Body of pancreas (tissue), 4 donors: ENCODE measurements around the gene AGBL3. TPM values are rescaled to one million over a fixed set of nuclear protein-coding genes. Genes with fewer than 3 reads are reported as not detected.
"Not testable (repeated sequence)": the region's sequence is repeated elsewhere in the genome, so short reads cannot be mapped to it uniquely, and the experiment has no call there.

Experiments
- ATAC-seq: fragments of 150-250 bp; one replicate; pipeline ENCODE4 v1.9.1; 2016
- DNase-seq, 4 donors: peaks; one replicate each; pipeline ENCODE4 v3.0.0-alpha.2; 2019
- H3K27ac ChIP-seq, 4 donors: fragments of 200-600 bp; sonication (generic); 1 replicate in 3 of 4; 2 replicates in 1 of 4; pipeline versions ENCODE4 v1.5.1 to v1.6.1; 2016 to 2019; ENCODE audit warnings: mild to moderate bottlenecking in 1 of 4, mixed read lengths in 1 of 4, moderate library complexity in 1 of 4
- H3K27me3 ChIP-seq, 2 donors: fragments of 200-600 bp; sonication (generic); one replicate each; pipeline ENCODE4 v1.6.0; 2016; ENCODE audit warnings: mild to moderate bottlenecking in 1 of 2
- H3K36me3 ChIP-seq, 2 donors: fragments of 200-600 bp; sonication (generic); replicated peaks in 1 of 2; 2 replicates each; pipeline ENCODE4 v1.5.1; 2016; ENCODE audit warnings: low read depth in 2 of 2; ENCODE audit not compliant: insufficient read depth in 1 of 2
- H3K4me1 ChIP-seq: fragments of 200-600 bp; sonication (generic); one replicate; pipeline ENCODE4 v1.6.0; 2016
- H3K4me3 ChIP-seq, 2 donors: fragments of 200-600 bp; sonication (generic); 1 replicate in 1 of 2; 2 replicates in 1 of 2; pipeline ENCODE4 v1.5.1; 2016 to 2019
- H3K9me3 ChIP-seq, 3 donors: fragments of 200-600 bp; sonication (generic); 1 replicate in 2 of 3; 2 replicates in 1 of 3; pipeline ENCODE4 v1.5.1; 2016
- CTCF ChIP-seq, 7 experiments: fragments of 450-650 bp in 4 of 7; fragments of 200-600 bp in 3 of 7; sonication (generic) in 3 of 7; IDR thresholded peaks; one replicate each; pipeline ENCODE4 v1.5.1; 2016 to 2019; ENCODE audit warnings: antibody characterized with exemption in 7 of 7
- POLR2A ChIP-seq, 3 donors: fragments of 450-650 bp; IDR thresholded peaks; one replicate each; pipeline ENCODE4 v1.6.1; 2016; ENCODE audit warnings: antibody characterized with exemption in 3 of 3, mild to moderate bottlenecking in 2 of 3
- WGBS, 2 donors: methylation state at CpG; one replicate each; pipeline ENCODE4 v1.1.5; 2017; 5-methylcytosine and 5-hydroxymethylcytosine counted together
- intact Hi-C: fragments of 100-400 bp; cut with DNase I; formaldehyde crosslinking; loops from one replicate; pipeline ENCODE4 v1.15.1; 2023
- total RNA-seq, 2 donors: library from RNA; depleted of rRNA; stranded (reverse); fragments of >200 nt; gene quantifications; one replicate each; pipeline ENCODE4 v1.1.0, GENCODE V29; 2016

The AGBL3 gene
- total RNA-seq, 2 donors from 2014 or later, result 0.33 to 2.6 TPM

GRCh38 chr7:135111379-135111778 lies 125.1 kb downstream of the AGBL3 start:
- no peak for DNase-seq

GRCh38 chr7:135114622-135115021 lies 128.3 kb downstream of the AGBL3 start:
- no peak overlapping the region for H3K4me3 ChIP-seq
- no peak for DNase-seq
- H3K27me3 ChIP-seq, result no peaks in the 10 kb centered on the region
- 96 to 100% methylated on average over 1 of the region's 1 CpG for WGBS, 2 donors
- H3K4me1 ChIP-seq, result no peaks in the 10 kb centered on the region
- H3K9me3 ChIP-seq, result no peaks in the 10 kb centered on the region
- TF ChIP-seq CTCF (IDR thresholded peaks at IDR 0.05) (no peak), POLR2A (IDR thresholded peaks at IDR 0.05) (no peak)
- H3K27ac ChIP-seq, result no peak overlapping the region
- ATAC-seq, result no peak
- no peaks in the 10 kb centered on the region for H3K36me3 ChIP-seq
- intact Hi-C loops, result no loop called here

More at GRCh38 chr7:135111379-135111778, 125.1 kb downstream of the AGBL3 start:
- TF ChIP-seq POLR2A (IDR thresholded peaks at IDR 0.05) (no peak), CTCF (IDR thresholded peaks at IDR 0.05) (no peak)
- WGBS, 2 donors, result 48 to 63% methylated on average over 2 of the region's 2 CpGs
- Histone ChIP-seq H3K27ac (no peak overlapping the region), H3K4me3 (no peak overlapping the region), H3K36me3 (no peaks in the 10 kb centered on the region), H3K27me3 (no peaks in the 10 kb centered on the region), H3K4me1 (no peaks in the 10 kb centered on the region), H3K9me3 (no peaks in the 10 kb centered on the region)
- intact Hi-C loops, result no loop called here
- no peak for ATAC-seq

GRCh38 chr7:135117096-135117495 lies 130.8 kb downstream of the AGBL3 start:
- no peak for DNase-seq
- H3K9me3 ChIP-seq, result no peaks in the 10 kb centered on the region
- H3K27me3 ChIP-seq, result no peaks in the 10 kb centered on the region
- no peaks in the 10 kb centered on the region for H3K4me1 ChIP-seq
- H3K4me3 ChIP-seq, result no peak overlapping the region
- no peaks in the 10 kb centered on the region for H3K36me3 ChIP-seq
- WGBS, 2 donors, result 94 to 96% methylated on average over 1 of the region's 1 CpG
- TF ChIP-seq POLR2A (IDR thresholded peaks at IDR 0.05), result no peak
- no peak for TF ChIP-seq CTCF (IDR thresholded peaks at IDR 0.05)
- intact Hi-C loops, result no loop called here
- no peak for ATAC-seq
- H3K27ac ChIP-seq, result no peak overlapping the region

GRCh38 chr7:135121868-135122267 lies 135.6 kb downstream of the AGBL3 start:
- Histone ChIP-seq H3K9me3 (no peaks in the 10 kb centered on the region), H3K27ac (no peak overlapping the region), H3K4me1 (no peaks in the 10 kb centered on the region), H3K27me3 (no peaks in the 10 kb centered on the region), H3K4me3 (no peak overlapping the region), H3K36me3 (no peaks in the 10 kb centered on the region)
- DNase-seq (no peak), ATAC-seq (no peak)
- intact Hi-C loops, result no loop called here
- WGBS, 2 donors, result 70 to 78% methylated on average over 6 of the region's 6 CpGs
- no peak for TF ChIP-seq CTCF (IDR thresholded peaks at IDR 0.05)
- no peak for TF ChIP-seq POLR2A (IDR thresholded peaks at IDR 0.05)

- ATAC-seq, H3K36me3 ChIP-seq, DNase-seq, intact Hi-C loops, H3K9me3 ChIP-seq, H3K27ac ChIP-seq, H3K27me3 ChIP-seq, H3K4me1 ChIP-seq, H3K4me3 ChIP-seq: not testable (repeated sequence)
- 77 to 89% methylated on average over 3 of the region's 3 CpGs for WGBS, 2 donors
Observed at GRCh38 chr7:135124631-135125030, 138.3 kb downstream of the AGBL3 start.
